Activated CD8-positive, alpha-beta memory T cell treated with anti-CD3 and anti-CD28 coated beads for 36 hours (primary cell): Measurements from ENCODE around the gene OR2K2. TPM values are rescaled to one million over a fixed set of nuclear protein-coding genes. Genes with fewer than 3 reads are reported as not detected.
"Not testable (repeated sequence)": the region's sequence is repeated elsewhere in the genome, so short reads cannot be mapped to it uniquely, and the experiment has no call there.

Source experiments
- CTCF ChIA-PET: fragments of 350-600 bp; sonication (Branson Sonifier 250); formaldehyde crosslinking; loops from one replicate; lab custom pipeline; 2021; ENCODE audit warnings: antibody characterized with exemption; lab: Charles Lee
- POLR2A ChIA-PET: fragments of 350-600 bp; sonication (Branson Sonifier 250); formaldehyde crosslinking; loops from one replicate; lab custom pipeline; 2021; ENCODE audit warnings: antibody characterized with exemption; lab: Charles Lee
- total RNA-seq, 2 experiments: library from RNA; stranded (reverse); gene quantifications; one replicate each; pipeline ENCODE4 v1.2.3, GENCODE V29; 2021

OR2K2 gene
- total RNA-seq, 2 experiments from 2014 or later = not detected

DNA sequence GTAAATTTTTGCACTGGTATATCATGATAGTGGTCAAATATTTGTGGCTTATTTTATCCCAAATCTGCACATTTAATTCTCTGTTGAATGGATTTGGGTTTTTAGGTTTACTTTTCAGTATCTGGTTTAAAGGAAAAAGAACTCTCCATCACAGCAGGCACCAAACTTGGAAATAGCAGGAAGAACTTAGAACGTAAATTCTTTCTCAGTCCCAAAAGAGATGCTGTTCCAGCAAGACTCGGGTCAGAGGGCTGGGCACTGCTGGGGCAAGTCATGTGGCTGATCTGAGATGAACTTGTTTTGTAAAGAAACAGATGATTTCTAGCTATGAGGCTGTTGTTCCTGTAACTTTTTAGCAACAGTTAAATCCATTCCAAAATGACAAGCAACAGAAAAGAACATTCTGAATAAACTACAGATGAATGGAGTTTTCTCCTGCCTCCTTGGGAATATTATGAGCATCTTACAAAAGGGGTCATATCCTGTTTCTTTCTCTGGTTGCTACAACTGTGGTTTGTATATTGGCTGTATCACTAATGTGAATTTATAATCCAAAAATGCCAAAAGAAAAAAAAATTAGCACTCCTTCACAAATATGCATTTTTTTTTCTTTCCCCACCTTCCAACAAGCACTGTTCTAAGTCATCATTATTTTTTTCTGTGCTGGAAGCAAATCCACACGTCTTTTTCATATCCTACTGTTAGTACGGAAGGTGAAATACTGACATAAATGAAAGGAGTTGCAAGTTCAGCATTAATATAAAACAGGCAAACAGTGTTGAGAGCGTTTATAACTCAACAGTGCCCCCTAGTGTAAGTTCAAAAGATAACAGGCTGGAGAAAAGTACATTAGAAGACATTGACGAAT lies 31.1 kb downstream of the OR2K2 start:
- POLR2A ChIA-PET = no interaction called here
- CTCF ChIA-PET = no interaction called here

- CTCF ChIA-PET = no interaction called here
- POLR2A ChIA-PET = no interaction called here
Measured at GRCh38 chr9:111298111-111298510, 31.9 kb downstream of the OR2K2 start.

DNA sequence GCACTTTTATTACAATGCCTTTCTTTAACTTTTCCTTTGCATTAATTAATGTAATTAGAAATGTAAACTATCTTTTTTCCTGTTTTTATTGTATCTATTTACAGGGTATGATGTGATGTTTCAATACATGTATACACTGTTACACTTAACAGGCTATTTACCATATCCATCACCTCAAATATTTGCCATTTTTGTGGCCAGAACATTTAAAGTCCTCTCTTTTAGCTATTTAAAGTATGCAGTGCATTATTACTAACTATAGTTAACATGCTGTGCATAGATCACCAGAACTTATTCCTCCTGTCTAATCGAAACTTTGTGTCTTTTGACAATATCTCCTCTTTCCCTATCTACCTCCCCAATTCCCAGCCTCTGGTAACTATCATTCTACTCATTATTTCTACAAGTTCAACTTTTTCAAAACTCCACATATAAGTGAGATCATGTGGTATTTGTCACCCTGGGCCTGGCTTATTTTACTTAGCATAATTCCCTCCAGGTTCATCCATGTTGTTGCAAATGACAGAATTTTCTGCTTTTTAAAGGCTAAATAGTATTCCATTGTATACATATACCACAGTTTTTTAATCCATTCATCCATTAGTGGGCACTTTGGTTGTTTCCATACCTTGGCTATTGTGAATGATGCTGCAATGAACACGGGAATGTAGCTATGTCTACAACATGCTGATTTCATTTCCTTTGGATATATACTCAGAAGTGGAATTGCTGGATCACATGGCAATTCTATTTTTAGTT lies 32.8 kb downstream of the OR2K2 start:
- POLR2A ChIA-PET = no interaction called here
- CTCF ChIA-PET = no interaction called here

DNA sequence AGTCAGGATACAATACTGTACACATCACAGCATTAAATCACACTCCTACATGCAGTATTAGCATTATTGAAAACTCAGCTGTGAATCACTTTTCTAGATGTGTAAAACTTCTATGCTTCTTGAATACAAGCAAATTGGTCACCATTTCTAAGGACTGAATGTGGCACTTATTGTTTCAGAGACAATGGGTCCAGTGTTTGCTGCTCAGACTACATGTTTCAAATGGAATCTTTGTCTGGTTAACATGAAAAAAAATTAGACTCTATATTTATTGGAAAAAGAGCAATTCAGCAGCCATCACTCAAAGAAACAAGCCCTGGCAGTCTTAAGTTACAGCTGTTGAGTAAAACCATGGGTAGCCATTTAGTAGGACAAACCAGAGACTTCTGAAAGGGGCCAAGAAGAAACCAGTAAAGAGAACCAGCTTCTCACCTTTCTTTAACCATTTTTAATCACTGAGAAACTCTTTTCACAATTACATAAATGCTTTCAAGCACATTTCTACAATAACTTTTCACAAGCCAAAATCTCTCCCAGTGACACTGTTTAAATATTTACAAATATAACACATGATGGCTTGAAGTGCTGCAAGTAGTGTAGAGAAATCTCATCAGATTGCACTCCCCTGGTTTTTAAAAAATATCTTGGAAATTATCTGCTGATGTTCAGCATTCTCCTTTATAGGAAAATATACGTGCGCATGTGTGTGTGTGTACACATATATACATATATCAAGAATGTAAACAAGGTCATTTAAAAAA lies 35.2 kb downstream of the OR2K2 start:
- ChIA-PET CTCF (no interaction called here), POLR2A (no interaction called here)

DNA sequence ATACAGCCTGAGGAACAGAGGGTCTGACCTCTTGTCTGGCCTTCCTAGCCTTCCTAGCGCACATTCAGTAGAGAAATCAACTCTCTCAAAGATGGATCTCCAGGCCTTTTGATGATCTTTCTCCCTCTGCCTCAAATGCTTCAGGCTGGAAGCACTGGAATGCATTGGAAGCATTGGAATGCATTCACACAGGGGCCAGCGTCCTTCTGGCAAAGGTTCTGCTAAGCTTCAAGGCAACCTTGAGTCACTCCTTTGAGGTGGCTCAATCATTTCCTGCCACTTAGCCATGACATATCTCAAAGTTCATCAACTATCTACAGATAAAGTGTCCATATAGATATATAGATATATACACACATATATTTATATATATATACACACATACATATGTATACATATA lies 42.9 kb downstream of the OR2K2 start:
- POLR2A ChIA-PET = no interaction called here
- CTCF ChIA-PET = interaction anchor here (0.7 kb wide), 1 partner anchor 242 kb away, joined by 5 read pairs; no protein-coding TSS in a partner anchor

DNA sequence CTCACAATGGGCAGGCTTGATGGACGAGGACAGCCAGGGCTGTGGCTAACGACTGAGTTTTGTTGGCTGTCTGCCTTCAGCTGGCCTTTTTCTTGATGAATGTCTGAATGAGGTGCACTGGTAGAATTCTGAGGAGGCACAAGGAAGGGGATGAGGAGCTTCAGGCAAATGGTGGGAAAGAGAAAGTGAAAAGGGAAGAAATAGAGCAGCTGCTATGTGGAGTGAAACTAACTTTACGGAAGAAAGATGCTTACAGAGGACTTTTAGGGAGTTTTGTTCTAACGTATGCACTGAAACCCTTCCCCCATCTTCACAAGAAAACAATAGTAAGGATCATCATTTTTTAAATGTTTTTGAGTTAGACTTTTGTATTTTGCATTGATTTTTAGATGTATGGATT lies 45.3 kb downstream of the OR2K2 start:
- POLR2A ChIA-PET = no interaction called here
- CTCF ChIA-PET = no interaction called here

DNA sequence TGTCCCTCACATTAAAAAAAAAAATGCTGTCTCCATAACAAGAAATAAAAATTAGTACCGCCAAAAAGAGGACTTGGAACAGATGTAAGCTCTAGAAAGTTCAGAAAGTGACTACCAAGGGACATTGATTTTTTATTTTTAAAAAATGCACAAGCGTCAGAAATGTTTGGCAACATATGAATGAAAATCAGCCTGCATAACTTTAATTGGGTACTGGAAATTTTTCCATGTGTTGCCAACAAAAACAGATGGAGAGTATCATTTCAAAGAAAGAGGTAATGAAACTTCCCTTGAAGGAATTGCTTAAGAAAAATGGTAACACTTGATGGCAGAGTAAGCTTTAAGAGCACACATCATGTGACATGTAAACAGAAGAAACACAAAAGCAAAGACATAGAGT lies 47.2 kb downstream of the OR2K2 start:
- ChIA-PET CTCF (no interaction called here), POLR2A (no interaction called here)

GRCh38 chr9:111280795-111281194 lies 49.2 kb downstream of the OR2K2 start:
- CTCF ChIA-PET, POLR2A ChIA-PET: not testable (repeated sequence)

Other genes with a start within 250 kb of the OR2K2 start
- gene ECPAS, start 154.2 kb upstream of the OR2K2 start, total RNA-seq = 10 to 100 TPM; 86.9 to 88.8 TPM
- gene ZNF483, start 195.0 kb upstream of the OR2K2 start, total RNA-seq = 1 to 10 TPM; 1.9 to 2.1 TPM